GM21381 (cell line): ENCODE measurements around the gene SYT3.
A peak's percentile ranks its signal among the peaks of the same experiment; 100 is the strongest.

Experiments
- ATAC-seq: cut with Tn5 transposase; IDR thresholded peaks from one replicate; pipeline ENCODE4 v1.9.1; 2021; ENCODE audit warnings: mild to moderate bottlenecking, moderate library complexity; ENCODE audit not compliant: unreplicated experiment

The SYT3 gene

GRCh38 chr19:50639121-50640112 lies at the start of gene SYT3:
SYT3 (minus strand) TSS chr19:50639881; CDS start chr19:50637411, 2,470 bp downstream.
- ATAC-seq: no peak

GRCh38 chr19:50688766-50689165 lies 49.1 kb upstream of the SYT3 start:
- ATAC-seq: no peak

- no peak for ATAC-seq
Measured at GRCh38 chr19:50686310-50687032, 46.8 kb upstream of the SYT3 start.

GRCh38 chr19:50679177-50680125 lies 39.8 kb upstream of the SYT3 start:
- peak; percentile 73 for ATAC-seq

GRCh38 chr19:50678323-50678722 lies 38.6 kb upstream of the SYT3 start:
- ATAC-seq: no peak

GRCh38 chr19:50677636-50678035 lies 38.0 kb upstream of the SYT3 start:
- no peak for ATAC-seq

GRCh38 chr19:50676625-50677197 lies 37.0 kb upstream of the SYT3 start:
- ATAC-seq: no peak

GRCh38 chr19:50673118-50673517 lies 33.4 kb upstream of the SYT3 start:
- no peak for ATAC-seq

GRCh38 chr19:50670102-50670380 lies 30.4 kb upstream of the SYT3 start:
- ATAC-seq: no peak

- ATAC-seq: no peak
Measured at GRCh38 chr19:50669302-50670101, 29.8 kb upstream of the SYT3 start.

GRCh38 chr19:50668879-50669278 lies 29.2 kb upstream of the SYT3 start:
- no peak for ATAC-seq

GRCh38 chr19:50668416-50668815 lies 28.7 kb upstream of the SYT3 start:
- no peak for ATAC-seq

- no peak for ATAC-seq
Measured at GRCh38 chr19:50667759-50668231, 28.1 kb upstream of the SYT3 start.

- no peak for ATAC-seq
Measured at GRCh38 chr19:50667177-50667758, 27.6 kb upstream of the SYT3 start.

- no peak for ATAC-seq
Measured at GRCh38 chr19:50666346-50667176, 26.9 kb upstream of the SYT3 start.

- ATAC-seq: no peak
Measured at GRCh38 chr19:50664204-50664603, 24.5 kb upstream of the SYT3 start.

GRCh38 chr19:50663482-50663790 lies 23.8 kb upstream of the SYT3 start:
- ATAC-seq: no peak

GRCh38 chr19:50662651-50663481 lies 23.2 kb upstream of the SYT3 start:
- ATAC-seq: no peak
